ENCODE results near the gene ADGRD2.

GRCh38 chr9:124438091-124438490, 12.2 kb upstream of the ADGRD2 start:
- TF ChIP-seq, protein P1, sequence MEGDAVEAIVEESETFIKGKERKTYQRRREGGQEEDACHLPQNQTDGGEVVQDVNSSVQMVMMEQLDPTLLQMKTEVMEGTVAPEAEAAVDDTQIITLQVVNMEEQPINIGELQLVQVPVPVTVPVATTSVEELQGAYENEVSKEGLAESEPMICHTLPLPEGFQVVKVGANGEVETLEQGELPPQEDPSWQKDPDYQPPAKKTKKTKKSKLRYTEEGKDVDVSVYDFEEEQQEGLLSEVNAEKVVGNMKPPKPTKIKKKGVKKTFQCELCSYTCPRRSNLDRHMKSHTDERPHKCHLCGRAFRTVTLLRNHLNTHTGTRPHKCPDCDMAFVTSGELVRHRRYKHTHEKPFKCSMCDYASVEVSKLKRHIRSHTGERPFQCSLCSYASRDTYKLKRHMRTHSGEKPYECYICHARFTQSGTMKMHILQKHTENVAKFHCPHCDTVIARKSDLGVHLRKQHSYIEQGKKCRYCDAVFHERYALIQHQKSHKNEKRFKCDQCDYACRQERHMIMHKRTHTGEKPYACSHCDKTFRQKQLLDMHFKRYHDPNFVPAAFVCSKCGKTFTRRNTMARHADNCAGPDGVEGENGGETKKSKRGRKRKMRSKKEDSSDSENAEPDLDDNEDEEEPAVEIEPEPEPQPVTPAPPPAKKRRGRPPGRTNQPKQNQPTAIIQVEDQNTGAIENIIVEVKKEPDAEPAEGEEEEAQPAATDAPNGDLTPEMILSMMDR (IDR thresholded peaks at IDR 0.05) = no peak
- TF ChIP-seq POLR2A (IDR thresholded peaks at IDR 0.05) = no peak

Data from testis (tissue), 2 donors.